DMS53 treated with DMSO at 0.1 percent for 48 hours (cell line): ENCODE measurements around the gene RNF43.

ENCODE experiments used
- DNase-seq: peaks from one replicate; lab custom pipeline; 2025; ENCODE audit not compliant: unreplicated experiment; lab: John Stamatoyannopoulos, UW

RNF43 gene

DNA sequence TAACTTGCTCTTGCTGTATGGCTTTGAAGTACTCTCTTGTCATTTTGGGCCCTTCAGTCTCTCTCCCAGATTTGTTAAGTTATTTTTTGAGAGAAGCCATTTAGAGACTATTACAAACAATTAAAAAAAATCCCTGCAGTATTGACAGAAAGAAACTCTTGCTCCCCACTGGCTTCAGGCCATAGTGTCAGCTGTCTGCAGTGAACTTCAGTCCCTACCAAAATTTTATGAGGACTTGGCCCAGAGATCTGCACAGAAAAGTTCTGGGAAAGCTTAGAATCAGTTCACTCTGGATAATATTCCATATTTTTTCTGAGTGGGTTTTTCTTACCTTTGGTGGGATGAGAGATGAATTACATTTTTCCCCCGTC, 34.5 kb downstream of the RNF43 start:
- no peak for DNase-seq

GRCh38 chr17:58382108-58382871, 35.0 kb downstream of the RNF43 start:
- DNase-seq, result no peak

DNA sequence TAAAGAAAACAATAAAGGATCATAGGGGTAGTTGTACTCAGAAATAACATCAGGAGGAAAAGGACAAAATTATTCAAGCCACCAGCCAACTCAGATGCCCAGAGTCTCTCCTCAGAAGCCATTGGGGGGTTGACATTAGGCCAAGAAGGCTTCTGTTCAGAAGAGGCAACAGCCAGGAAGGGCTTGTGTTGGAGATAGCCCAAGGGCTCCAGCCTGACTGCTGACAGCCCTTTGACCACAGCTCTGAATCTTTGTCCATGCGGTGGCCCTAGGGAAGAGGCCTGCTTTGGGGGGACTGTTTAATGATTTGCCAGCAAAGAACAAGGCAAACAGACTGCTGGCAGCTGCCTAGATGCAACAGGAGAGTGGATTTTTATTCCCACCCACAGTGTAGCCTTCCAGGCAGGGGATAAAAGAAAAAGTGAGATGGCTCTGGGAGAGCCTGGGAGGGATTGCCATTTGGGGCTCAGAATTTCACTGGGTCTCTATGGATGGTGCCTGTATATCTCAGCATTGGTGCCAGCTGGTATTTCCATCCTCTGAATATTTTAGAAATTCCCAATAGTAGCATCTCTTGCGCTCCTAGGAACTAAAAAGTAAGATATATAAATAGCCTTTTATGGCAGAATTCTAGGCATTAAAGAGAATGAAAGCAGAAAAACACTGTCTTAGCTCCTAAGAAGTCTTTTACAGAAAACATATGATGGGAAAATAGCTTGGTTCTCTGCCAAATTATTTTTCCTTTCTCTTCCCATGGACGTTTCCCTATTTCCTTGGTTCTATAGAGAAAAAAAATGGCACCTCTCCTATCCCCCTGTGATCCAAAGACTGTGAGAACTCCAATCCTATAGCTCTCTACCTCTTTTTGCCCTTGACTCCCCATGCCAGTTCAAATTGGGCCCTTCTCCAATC, 36.0 kb downstream of the RNF43 start:
- peak; percentile 70 for DNase-seq

DNA sequence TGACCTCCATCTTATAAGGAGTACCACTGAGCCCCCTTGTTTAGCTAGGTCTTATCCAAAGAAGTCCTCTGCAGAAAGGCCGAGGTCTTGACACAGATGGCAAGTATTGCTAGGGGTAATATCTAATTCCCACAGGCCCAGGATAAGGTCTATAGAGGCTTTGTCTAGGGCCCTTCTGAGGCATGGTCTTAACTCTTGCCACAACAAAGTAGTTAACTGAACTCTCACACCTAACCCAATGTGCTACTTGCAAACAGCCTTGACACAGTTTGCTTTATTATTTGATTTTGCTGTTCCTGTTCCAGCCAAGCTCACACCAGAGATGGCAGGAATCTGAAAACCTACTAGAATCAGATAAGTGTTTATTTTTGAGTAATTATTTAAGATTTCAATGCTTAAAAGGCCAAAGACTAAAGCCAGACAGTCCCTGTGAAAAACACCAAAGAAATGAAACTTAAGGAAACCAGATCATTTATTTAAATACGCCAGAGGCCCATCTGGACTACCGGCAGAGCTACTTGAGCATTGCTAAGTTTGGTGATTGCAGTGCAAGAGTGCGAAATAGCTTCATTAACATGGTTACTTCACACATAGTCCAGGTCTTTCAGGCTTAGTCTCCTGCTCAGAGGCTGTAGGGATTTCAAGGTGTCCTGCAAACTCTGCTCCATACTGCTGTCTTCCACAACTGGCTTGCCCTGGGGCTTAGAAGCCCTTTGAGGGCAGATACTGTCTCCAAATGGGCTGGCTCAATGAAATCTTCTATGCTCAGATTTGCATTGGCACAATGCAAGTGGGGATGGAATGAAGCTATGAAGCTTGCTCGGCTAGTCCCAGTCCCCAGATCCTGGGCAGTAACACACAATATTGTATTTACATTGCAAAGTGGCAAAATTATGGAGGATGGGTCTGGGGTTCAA, 36.9 kb downstream of the RNF43 start:
- DNase-seq, result no peak

GRCh38 chr17:58379511-58379824, 37.9 kb downstream of the RNF43 start:
- DNase-seq, result no peak

DNA sequence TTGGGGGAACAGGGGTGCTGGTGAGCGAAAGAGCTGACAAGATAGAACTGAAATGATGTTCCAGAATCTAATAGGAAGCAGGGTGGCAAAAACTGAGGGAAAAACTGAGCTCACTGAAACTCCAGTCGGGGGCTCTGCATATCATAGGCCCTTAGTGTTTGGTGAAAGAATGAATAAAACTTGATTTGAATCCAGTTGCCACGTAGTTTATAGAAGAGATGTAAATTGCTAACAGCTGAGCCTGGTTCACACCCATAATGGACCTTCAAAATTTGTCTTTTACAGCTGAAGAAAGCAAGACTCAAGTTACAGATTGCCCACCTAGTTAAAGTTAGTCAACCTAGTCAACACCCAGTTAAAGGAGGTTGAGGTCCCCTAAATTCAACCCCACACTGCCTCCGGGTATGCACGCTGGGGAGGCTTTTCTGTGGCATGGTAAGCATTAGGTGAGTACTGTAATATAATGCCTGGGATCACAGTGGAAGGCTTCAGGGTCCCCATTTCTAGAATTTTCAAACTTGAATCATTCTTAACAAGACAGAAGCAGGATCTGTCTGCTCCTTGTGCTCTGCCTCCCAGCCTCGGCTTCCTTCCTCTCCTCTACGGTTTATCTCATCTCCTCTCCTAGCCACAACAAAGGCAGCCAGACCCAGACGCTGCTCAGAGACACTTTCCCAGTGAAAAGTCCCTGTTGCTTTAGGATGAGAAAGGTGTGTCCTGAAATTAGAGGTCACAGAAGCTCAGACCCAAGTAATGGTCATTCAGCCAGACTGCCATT, 38.4 kb downstream of the RNF43 start:
- no peak for DNase-seq

- no peak for DNase-seq
Observed at GRCh38 chr17:58377661-58378060, 39.7 kb downstream of the RNF43 start.

DNA sequence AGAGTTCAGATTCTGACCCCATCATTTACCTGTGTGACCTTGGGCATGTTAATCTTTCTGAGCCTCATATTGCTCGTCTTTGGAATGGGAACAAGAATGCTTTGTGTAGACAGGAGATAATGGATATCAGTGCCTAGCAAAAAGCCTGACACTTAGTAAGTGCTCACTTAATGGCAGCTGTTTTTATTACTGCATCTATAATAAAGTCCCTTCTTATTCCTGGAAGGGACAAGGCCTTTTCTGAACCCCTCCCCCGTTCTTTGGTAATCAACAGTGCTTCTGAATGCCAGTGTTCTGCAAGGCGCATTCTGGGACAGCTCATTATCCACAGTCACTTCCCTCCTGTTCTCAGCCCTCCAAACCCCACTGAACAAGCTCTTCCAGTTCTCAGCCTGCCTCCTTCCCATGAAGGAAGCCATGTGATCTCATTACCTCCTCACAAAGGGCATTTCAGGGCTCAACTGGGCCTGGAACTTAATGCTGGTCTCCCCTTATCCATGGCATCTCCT, 40.2 kb downstream of the RNF43 start:
- peak; percentile 28 for DNase-seq

- DNase-seq, result no peak
Observed at GRCh38 chr17:58376472-58377000, 40.8 kb downstream of the RNF43 start.

GRCh38 chr17:58375811-58376210, 41.5 kb downstream of the RNF43 start:
- no peak for DNase-seq

DNA sequence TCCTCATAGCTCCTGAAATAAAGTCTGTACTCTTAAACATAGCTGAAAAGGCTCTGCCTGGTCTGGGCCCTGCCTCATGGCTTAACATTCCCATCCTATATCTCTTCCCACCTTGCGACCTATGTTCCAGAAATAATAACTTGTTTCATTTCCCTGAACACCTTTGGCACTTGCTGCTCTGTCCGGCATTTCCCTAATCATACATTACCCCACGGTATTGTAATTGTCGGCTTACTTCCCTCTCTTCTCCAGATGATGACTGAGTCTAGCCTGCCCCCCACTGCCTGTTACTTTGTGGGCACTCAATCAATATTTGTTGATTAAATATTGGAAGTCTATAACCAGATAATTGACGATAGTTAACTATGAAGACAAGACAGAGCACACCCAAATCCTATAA, 42.1 kb downstream of the RNF43 start:
- no peak for DNase-seq

- DNase-seq, result no peak
Observed at GRCh38 chr17:58373923-58374322, 43.4 kb downstream of the RNF43 start.

DNA sequence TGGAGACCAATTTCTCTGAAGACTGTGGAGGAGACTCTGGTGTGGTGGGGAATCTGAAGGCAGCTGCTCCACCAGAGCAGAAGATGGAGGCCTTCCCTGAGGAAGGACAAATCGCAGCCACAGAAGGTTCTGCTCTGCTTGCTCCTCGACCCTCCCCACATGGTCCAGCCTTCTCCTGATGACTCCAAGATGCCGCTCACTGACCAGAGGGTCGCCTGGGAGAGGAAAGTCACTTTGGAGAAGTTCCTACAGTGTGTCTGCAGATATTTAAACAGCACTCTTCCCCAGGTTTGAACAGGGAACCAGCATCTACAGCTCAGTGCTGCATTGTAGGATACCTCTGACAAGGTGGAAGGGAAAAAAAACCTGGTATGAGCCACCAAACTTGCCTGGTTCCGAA, 44.3 kb downstream of the RNF43 start:
- no peak for DNase-seq

DNA sequence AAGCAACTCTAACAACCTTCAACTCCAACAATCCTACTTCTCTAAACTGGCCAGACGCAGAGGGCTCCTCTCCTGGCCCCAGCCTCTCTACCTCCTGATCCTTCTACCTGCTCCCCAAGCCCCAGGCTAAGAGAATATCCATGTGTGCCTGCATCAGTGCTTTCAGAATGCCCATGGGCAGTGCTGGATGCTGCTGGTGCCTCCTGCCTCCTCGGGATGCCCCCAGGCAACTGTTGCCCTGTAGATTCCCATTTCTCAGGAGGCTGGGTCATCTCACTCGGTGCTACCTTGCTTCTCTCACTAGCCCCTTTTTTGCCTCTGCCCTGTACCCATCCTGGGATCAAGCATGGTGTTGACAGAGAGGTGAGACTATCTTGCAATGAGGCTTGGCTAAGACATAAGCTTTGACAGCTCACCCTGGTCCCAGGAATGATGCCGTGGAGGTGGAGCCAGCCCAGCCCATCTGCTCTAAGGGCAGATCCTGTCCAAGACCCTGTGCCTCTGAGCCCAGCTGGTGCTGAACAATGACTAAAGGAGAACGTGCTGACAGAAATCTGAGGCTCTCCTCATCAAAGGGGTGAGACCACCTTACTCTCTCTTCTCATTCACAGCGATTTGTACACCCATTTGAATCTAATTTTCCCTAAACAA, 45.9 kb downstream of the RNF43 start:
- DNase-seq, result no peak

- no peak for DNase-seq
Observed at GRCh38 chr17:58370716-58371115, 46.6 kb downstream of the RNF43 start.

DNA sequence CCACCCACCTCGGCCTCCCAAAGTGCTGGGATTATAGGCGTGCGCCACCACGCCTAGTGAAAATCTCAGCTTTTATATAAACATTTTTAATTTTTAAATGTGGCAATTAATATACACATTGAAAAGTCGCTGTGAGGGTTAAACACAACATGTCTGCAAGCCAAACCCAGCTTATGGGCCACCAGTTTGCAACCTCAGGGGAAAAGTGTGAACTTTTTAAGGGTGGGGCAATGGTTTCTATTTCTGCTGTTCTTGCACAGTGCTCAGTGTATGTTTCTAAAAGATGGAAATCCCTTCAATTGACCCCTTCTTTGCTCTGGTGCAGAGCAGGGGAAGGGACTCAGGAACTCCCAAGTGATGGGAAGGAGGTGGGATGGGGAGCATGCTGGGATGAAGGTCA, 47.0 kb downstream of the RNF43 start:
- no peak for DNase-seq

DNA sequence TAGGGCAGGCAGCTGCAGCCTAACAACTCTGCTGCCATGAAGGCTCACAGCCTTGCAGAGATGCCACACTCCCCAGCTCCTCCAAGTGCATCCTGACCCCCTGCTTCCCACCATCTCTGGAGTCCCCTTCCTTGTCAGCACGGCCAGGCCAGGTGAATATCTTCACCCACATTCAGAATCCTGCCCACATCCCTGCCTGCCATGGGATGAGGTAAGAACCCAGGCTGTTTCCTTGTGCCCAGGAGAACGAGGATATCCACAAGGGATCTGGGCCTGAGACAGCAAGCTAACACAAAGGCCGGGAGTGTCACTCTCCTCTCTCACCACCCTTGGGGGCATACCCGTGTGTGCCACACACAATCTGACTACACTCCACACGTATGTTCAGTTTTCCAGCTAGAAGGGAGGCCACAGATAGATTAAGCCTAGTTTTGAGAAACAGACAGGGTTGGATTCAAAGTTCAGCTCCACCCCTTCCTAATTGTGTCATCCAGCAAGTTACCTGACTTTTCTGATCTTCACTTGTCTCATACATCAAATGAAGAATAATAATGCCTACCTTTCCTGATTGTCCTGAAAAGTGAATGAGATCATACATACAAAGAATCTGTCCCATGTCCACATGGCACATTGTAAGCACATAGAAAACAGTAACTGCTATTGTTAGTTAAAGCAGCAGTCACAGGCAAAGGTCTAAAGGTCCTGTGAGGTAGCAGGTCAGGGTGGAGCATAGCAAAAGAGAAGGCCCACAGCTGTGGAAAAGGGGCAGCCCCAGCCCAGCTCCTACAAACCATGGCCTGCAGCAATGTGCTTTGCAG, 47.9 kb downstream of the RNF43 start:
- no peak for DNase-seq

DNA sequence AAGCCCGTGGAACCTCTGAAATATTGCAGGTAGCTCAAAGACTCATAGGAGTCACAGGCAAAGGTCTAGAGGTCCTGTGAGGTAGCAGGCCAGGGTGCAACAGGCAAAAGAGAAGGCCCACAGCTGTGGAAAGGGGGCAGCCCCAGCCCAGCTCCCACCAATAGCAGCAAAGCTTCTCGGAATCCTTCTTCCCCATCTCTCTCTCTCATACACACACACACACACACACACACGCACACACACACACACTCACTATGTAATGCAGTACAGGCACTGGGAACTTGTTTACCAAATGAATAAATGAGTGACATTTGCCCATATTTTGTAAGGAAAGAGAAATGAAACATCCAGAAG, 48.5 kb downstream of the RNF43 start:
- DNase-seq, result no peak
